NK-92 (cell line): ENCODE results near the gene TCERG1L.

Source experiments
- DNase-seq: peaks from one replicate; lab custom pipeline; 2025; ENCODE audit not compliant: unreplicated experiment; lab: John Stamatoyannopoulos, UW

TCERG1L gene

GRCh38 chr10:131315344-131315743 is 3.8 kb upstream of the TCERG1L start:
- DNase-seq, result no peak

DNA sequence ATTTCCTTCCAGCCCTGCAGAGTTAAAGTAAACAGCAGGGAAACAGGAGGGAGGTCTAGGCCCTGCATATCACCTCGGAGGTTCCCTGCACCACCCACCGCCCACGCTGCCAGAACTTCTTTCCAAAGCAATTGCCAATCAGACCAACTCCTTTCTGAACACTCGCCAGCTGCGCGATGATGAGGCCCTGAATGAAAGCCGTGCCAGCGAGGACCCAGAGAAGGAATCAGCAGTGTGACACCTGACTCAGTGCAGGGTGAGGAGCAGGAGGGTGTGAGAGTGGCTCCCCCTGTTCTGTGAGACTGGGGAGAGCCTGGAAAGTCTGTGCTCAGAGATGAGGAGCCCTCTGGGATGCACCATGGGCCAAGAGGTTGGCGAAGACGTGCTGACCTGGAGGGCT is 3.3 kb upstream of the TCERG1L start:
- no peak for DNase-seq

- DNase-seq, result no peak
Measured at GRCh38 chr10:131314148-131314547, 2.6 kb upstream of the TCERG1L start.

- DNase-seq, result no peak
Measured at GRCh38 chr10:131313377-131313776, 1.9 kb upstream of the TCERG1L start.

DNA sequence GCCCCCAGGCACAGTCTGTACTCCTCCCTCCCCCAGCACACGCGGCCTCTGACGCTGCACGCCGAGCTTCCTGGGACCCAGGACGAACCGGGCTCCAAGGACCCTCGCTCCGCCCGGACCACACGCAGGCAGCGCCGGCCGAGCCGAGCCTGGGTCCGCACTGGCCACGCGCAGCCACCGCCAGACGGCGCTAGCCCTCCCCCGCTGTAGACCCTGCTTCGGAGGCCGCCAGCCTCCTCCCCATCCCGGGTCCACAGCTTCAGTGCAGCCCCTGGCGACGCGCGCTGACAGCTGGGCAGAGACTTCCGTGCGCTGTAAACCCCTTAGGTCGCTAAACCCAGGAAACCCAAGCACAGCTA is 936 bp upstream of the TCERG1L start:
- no peak for DNase-seq

DNA sequence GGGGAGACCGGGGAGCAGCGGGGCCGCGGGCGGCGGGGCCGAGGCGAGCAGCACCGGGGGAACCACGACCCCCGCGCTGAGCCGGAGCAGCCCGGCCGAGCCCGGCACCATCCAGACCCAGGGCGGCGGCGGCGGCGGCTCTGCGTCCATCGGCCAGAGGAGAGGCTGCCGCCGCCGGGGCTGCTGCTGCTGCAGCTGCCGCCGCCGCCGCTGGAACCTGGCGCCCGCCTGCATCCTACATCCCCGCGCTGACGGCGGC is 190 bp downstream of the TCERG1L start:
- no peak for DNase-seq

- no peak for DNase-seq
Measured at GRCh38 chr10:131310551-131311401, 745 bp downstream of the TCERG1L start.

DNA sequence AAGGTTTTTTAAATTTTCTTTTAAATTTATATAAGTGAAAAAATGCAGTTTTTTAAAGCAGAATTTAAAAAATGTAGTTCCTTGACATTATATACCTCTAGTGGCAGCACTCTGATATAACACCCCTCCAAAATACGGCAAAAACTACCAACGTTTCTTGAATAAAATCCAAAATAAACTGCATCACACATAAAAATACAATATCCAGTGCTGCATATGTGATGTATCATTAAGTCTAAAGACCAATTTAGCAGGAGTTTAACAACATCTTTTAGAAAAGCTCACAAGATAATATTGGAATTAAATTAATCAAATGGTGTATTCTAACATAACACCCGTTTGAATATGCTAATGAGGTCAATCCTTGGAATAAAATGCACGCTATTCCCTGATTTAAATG is 1.4 kb downstream of the TCERG1L start:
- DNase-seq, result no peak

GRCh38 chr10:131300508-131300907 is 11.0 kb downstream of the TCERG1L start:
- DNase-seq, result no peak

DNA sequence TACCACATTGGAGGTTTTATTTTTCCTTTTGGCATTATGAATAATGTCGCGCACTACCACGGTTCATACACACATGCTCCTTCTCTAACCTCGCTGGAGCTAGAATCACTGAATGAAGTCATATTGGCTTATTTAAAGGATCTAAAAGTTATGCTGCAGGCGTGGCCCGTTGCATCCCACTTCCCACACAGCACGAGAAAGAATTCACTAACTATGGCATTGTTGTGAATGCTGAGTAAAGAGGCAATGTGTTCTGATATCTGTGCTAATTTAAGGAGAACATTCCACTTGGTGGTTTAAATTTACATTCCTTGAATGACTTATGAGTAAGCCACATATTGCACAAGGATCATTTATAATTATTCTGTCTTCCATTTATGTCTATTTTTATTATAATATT is 20.7 kb downstream of the TCERG1L start:
- DNase-seq, result no peak

- no peak for DNase-seq
Measured at GRCh38 chr10:131288648-131289047, 22.9 kb downstream of the TCERG1L start.

DNA sequence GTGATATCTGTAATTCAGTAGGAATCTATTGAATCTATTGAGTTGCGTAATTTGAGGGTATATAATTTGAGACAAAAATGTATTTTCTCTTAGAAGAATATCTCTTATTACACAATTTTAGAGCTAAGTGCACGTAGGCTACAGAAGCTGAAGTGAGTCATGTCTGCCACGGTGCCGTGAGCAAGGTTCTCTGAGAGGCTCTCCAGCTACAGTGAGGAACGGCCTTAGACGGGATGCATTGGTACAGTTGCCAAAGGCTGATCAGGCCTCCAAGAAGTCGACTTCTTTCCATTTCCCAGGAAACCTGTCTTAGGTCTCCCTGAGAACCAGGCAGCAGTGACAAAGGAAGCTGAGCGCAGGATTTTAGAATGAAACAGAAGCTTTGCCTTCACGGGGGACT is 28.6 kb downstream of the TCERG1L start:
- no peak for DNase-seq

- DNase-seq, result no peak
Measured at GRCh38 chr10:131280101-131280500, 31.4 kb downstream of the TCERG1L start.

DNA sequence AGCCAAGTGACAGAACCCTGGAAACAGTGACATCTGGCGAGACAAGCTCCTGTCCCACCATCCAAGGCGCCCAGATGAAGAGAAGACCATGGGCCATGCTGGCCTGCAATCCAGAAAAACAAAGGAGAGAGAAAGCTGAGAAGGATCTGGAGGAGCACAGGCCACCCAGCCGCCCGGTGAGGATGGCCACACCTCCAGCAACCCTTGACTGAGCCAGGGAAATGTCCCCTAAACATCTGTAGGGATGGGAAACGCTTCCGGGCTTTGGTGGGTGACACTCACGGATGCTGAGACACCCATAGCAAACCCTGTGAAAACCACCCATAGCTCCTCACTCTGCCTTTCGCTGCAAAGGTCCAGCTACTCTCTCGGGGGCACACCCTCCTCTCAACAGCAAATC is 32.0 kb downstream of the TCERG1L start:
- no peak for DNase-seq

GRCh38 chr10:131277969-131278368 is 33.6 kb downstream of the TCERG1L start:
- DNase-seq, result no peak

GRCh38 chr10:131277278-131277677 is 34.2 kb downstream of the TCERG1L start:
- no peak for DNase-seq

DNA sequence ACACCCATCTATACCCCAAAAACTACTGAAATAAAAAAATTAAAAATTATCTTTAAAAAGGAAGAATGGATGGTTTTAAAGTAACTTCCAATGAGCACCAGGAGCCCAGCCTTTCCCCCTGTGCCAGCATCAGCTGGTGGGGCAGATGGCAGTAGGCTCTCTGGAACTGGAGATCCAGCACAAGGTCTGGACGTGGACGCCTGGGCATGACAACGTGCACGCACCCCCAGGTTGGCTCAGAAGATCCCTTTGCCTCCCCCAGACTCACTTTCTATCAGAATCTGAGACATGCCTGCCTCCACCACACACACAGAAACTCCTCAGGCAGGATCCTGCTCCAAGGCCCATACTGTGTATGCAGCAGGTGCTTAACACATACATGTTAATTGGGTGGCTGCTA is 35.8 kb downstream of the TCERG1L start:
- DNase-seq, result no peak

DNA sequence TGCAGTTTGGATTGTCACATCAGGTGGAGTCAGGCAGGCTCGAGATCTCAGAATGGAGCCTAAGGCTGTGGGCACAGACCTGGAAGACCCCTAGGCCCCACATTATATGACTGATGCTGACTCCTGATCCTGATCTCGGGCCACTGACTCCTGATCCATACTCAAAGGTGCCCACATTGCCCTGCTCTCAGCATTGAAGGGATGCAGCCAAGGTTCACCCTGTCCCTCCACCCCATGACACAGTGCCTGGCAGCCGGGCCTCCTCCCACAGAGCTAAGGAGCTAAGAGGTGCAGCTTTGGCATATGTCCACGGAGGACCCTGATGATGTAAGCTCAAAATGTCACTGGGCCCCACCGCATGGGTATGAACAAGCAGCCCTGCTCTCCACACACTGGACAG is 36.6 kb downstream of the TCERG1L start:
- no peak for DNase-seq

DNA sequence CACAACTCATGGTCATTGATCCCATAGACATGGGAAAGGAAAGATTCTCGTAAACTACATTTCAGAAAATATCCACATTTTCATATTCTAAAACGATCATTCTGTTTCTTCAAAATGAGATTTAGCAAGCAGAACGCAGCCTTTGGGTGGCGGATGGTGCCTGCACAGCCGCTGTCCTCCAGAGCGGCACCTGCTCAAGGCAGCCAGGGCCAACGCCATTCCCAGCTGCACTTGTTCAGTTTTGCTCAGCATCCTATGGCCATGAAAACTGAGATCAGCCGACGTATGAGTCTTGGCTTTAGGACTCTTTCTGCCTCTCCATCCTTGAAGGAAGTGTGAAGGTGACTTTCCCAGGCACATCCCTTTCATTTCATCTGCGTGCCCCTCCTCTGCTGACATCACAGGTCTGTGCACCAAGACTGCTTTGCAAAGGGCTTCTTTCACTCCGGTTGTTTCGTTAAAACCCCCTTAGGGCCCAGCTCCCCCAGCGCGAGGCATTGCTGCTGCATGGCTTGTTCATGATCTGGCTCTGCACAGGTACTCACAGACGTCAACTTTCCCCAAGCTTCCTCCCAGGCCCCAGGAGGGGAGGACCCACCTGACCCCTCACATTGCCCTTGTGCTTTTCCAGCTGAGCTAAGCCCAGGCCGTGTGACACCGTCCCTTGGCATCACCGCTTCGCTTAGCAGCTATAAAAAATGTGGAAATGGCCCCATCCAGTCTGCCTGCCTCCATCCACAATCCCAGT is 37.2 kb downstream of the TCERG1L start:
- DNase-seq, result no peak

- DNase-seq, result no peak
Measured at GRCh38 chr10:131273476-131273875, 38.0 kb downstream of the TCERG1L start.

- DNase-seq, result no peak
Measured at GRCh38 chr10:131272897-131273451, 38.5 kb downstream of the TCERG1L start.

GRCh38 chr10:131271966-131272365 is 39.6 kb downstream of the TCERG1L start:
- no peak for DNase-seq
